NCI-H82 treated with DMSO at 0.1 percent for 48 hours (cell line): Measurements from ENCODE around the gene DOK1.

Experiments
- DNase-seq: peaks from one replicate; lab custom pipeline; 2025; ENCODE audit not compliant: unreplicated experiment; lab: John Stamatoyannopoulos, UW

Gene DOK1

DNA sequence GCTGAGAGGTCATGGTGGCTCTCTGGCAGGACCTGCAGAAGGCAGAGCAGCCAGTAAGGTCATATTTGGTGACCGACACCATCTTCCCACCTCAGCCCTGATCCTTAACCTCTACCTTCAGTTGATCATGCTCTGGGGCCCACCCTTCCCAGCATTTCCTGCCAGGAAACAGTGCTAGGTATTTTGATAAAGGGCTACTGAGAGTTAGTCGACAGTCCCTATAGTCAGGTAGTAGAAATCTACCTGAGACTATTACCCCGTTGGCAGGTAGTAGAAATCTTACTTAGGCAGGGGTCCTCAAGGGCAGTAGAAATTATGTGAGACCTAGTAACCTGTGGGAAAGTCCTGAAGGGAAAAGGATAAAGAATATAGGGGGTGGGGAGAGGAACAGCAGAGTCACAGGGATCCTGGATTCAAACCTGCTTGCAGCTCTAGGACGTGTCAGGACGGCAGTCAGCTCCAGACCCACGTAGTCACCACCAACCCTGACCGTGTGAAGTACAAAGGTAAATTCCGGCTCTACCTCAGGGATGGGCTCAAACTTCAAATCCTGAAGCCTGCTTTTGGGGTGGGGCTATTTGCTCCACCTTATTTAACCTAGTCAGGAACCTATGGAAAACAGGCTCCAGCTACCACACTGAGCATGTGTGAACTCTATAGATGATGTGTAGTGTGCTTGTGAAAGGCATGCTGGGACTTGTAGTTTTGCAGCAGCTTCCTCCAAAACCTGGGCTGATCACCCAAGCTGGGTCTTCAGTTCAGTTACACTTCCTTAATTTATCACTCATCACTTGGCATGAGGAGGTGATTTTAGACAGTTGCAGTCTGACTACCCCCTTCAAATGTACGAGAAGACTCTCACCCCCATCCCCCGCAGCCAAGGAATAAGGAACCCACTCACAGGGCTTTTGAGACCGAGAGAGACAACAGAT, 28.5 kb upstream of the DOK1 start, which contains the start of gene DQX1:
DQX1 (minus strand) TSS at position 515 of the 932 bp plus-strand sequence; CDS start at position 13, 502 bp downstream.
- peak; percentile 18 for DNase-seq

DNA sequence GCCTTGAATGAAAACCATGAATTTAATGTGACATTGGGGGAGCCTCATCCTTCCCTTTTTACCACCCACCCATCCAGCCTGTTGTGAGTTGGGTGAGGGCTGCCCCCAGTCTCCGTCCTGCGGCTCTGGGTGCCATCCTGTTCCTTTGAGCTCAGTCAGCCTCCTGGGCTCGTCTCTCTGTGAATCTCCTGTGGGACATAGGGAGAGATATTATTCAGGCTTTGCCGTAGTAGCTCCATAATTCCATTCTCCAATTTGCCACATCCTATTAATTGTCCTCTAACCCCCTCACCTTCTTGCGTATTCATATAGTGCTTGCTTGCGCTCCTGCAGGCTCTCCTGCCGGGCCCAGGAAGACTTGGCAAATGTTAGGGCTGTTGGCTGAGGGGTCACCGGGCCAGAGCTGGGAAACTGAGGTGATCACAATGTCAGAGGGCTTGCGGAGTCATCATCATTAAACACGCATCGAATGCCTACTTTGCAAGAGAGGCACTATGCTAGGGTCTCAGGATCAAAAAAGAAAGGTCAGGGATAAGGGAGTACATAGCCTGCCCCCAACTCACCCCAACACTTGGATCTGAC, 27.8 kb upstream of the DOK1 start:
- DNase-seq, result no peak

DNA sequence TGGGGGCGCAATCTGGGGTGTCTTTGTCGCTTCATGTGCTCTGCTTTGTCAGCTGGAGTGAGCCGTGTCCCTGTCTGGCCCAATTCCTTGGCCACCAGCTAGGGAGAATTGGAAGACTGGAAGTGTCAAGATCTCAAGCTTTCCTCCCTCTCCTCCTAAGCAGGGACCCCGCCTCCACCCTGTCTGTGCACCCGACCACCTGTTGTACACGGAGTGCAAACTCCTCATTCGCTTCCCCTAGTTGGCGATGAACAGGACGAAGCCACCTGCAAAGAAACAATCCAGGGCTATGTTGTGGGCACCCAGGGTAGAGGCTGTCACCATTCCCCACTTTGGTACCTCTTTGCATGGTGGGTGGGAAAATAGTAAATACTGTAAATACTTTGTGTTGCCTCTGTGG, 26.8 kb upstream of the DOK1 start:
- no peak for DNase-seq

DNA sequence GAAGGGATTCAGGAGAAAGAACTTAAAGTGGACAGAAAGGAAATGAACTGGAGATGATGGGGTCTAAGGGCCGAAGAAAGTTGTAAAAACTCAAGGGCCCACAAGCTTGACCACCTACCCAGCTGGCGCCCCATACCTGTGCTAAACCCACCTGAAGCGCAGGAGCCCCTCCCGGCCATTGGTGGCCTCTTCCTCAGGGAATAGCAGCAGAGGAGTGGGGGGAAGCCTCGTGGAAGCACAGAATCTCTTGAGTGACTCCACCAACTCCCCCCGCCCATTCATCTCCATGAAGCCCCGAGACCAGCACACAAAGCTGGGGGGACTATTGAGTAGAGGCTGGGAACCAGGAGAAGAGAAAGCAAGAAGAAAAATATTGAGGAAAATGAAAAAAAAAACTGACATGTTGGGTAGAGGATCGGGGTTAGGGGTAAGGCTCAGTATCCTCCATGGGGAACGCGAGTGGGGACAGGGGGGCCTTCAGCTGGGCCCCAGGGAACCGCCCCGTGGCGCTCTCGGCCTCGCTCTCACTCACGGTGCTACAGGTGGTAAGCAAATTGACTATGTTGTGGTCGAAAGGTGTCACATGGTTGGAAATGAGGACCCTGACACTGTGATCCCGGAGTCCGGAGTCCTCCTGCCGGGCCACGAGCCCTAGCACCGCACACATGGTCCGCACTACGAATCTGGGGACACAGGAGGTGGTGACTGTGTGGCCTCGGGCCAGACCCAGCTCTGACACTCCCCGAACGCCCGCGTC, 25.7 kb upstream of the DOK1 start:
- no peak for DNase-seq

DNA sequence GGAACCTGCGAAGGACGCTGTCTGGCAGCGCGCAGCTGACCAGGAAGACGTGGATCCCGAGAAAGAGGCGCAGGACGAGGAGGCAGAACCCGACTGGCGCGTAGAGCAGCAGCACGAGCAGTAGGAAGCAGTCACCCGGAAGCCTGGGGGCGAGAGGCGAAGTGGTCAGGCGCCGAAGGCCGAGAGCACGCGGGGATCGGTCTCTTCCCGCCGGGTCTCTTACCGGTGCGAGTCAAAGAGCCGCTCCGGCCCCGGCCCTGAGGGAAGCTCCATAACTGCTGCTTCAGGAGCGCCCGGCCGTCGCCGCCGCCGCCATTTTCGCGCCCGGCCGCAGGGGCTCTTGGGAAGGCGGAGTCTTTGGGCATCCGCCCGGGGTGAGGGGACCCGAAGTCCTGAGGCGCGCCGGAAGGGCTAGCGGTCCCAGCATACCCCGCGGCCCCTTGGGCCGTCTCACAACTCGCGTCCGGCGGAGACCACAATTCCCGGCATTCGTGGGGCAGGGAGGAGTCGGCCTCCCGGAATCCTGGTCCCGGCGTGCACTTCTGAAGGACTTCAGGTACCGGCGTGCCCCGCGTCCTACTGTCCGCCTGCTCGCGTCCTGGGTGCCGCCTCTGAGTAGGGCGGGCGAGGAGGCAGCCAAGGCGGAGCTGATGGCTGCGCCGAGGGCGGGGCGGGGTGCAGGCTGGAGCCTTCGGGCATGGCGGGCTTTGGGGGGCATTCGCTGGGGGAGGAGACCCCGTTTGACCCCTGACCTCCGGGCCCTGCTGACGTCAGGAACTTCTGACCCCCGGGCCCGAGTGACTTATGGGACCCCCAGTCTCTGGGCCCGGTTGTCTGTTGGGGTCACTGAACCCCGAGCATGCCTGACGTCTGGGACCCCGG, 24.9 kb upstream of the DOK1 start, which contains the start of the genes AUP1 and HTRA2:
AUP1 (minus strand) TSS at position 350 of the 882 bp plus-strand sequence; CDS start at position 273, 77 bp downstream.
HTRA2 (plus strand) TSS at position 577 of the 882 bp plus-strand sequence; CDS start at position 651, 74 bp downstream.
- peak; percentile 94 for DNase-seq

DNA sequence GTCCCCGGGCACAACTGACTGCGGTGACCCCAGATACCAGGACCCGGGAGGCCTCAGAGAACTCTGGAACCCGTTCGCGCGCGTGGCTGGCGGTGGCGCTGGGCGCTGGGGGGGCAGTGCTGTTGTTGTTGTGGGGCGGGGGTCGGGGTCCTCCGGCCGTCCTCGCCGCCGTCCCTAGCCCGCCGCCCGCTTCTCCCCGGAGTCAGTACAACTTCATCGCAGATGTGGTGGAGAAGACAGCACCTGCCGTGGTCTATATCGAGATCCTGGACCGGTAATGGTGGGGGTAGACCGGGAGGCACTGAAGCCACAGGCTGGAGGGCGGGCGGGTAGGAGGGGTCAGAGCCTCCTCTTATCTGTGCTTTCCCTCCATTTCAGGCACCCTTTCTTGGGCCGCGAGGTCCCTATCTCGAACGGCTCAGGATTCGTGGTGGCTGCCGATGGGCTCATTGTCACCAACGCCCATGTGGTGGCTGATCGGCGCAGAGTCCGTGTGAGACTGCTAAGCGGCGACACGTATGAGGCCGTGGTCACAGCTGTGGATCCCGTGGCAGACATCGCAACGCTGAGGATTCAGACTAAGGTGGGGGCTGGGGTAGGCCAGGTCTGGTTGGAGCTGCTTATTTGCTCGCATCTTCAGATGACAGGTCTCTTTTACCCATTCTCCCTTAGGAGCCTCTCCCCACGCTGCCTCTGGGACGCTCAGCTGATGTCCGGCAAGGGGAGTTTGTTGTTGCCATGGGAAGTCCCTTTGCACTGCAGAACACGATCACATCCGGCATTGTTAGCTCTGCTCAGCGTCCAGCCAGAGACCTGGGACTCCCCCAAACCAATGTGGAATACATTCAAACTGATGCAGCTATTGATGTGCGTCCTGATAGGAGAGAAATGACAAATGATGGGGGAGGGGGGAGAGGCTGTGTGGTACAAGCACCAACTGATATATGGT, 24.0 kb upstream of the DOK1 start:
- DNase-seq, result no peak

DNA sequence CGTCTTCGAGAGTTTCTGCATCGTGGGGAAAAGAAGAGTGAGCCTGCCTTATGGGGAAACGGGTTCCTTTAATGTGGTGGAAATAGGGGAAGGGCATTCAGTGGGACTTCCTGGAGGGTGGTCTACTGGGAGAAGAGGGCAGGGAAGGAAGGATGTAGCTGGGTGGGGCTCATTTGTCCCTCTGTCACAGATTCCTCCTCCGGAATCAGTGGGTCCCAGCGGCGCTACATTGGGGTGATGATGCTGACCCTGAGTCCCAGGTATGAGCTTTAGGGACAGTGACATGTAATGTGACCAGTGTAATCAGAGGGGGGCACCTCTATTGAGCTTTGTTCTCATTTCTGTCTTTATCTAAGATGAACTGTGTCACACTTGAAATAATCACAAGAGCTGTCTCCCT, 22.9 kb upstream of the DOK1 start:
- no peak for DNase-seq

DNA sequence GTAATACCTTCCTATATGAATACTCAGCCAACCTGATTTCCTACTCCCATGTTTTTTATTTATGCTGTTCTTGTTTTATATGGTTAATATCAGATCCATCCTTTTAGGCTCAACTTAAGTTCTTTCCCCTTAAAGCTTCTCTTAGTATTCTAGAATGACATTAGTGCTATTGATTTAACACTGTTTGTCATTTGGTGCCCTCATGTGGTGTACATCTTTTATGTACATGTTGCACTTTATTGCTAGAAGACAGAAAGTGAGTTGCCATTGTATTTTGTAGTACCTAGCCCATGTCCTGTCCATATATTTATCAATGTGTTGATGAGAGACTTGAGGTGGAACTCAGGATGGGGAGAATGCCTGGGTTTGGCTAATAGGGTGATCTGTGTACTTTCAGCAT, 22.3 kb upstream of the DOK1 start:
- peak; percentile 47 for DNase-seq

DNA sequence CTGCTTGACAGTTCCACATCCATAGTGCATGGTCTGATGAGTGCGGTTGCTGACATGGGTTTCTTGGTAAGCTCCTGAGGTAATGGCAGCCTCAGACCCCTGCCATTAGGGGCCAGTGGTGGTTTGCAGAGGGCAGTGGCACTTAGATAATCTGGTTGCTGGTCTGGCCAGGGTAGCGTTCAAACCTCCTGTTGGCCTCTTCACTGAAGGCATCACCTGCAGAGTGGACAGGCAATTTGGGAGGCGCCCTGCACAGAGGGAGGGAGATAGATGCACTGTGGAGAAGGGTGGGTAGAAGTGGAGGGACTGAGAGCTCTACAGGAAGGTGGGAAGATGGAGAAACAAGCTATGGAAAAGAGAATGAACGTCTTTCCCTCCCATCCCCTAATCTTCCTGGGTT, 21.1 kb upstream of the DOK1 start:
- DNase-seq, result no peak

DNA sequence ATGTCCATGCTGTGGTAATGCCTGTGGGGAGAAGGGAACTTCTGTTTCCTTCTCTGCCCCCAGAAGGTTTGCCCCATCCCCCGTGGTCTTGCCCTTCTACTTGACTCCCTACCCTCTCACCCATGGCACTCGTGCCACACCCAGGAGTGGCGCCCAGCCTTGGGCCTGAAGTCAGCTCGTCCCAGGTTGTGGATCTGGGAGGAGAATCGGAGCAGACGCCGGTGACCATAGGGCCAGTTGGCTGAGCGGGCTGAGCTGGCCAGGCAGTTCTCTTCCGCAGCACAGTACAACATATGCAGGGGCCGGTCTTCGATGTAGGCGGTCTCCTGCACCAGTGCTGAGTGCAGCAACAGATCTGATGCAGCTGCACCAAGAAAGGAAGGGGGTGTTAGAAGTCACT, 20.1 kb upstream of the DOK1 start:
- DNase-seq, result no peak

DNA sequence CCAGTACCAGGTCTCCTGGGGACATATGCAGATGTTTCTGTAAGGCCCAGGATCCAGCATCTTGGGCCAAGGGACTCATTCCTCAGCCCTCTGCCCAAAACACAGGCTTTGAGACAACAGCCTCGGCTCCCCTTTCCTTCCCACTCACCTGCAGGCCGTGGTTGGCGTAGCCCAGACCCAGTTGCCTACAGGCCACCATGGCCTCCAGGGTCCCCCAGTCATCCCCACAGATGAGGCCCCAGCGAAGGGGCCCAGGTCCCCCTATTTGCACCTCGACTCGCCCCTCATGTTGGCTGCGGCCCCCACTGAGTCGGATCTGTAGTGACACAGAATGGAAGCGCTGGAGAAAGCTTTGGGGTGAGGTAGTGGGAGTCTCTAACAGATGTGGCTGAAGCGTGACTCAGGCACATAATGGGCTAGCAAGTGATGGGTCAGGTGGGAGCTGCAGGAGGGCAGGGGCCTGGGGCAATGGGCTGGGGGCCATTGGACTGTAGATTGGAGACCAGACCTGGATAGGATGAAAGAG, 19.0 kb upstream of the DOK1 start:
- DNase-seq, result no peak

DNA sequence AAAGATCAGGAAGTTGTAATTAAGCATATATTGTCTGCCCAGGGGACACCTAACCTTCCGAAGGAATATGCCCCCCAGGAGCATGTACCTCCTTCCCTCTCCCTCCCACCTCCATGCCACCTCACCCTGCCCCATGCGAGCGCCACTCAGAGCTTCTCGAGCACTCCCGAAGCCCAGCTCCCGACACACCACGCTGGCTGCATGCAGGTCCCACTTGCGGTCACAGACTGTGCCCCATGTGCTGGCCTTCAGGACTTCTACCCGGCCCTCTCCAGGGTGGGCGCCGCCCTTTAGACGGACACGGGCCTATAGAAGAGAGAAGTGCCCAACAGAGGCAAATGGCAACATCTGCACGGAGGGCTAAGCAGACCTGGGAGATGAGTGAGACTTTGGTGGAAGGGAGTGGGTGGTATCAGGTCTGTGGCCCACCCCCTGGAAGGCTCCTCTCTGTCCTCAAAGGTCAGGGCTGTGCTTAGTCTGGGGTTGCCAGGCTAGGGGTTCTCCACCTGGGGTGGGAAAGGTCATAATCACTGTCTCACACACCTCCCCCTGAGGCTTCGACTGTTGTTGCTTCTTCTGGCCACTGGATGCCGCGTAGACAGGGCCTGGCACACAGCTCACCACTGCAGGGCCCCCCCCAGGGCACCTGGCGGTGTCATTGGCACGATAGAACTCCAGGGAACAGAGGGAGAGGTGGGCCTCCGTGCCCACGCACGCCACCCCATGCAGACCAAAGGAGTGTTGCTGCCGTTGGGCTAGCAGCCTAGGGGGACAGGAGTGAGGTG, 18.2 kb upstream of the DOK1 start:
- no peak for DNase-seq

DNA sequence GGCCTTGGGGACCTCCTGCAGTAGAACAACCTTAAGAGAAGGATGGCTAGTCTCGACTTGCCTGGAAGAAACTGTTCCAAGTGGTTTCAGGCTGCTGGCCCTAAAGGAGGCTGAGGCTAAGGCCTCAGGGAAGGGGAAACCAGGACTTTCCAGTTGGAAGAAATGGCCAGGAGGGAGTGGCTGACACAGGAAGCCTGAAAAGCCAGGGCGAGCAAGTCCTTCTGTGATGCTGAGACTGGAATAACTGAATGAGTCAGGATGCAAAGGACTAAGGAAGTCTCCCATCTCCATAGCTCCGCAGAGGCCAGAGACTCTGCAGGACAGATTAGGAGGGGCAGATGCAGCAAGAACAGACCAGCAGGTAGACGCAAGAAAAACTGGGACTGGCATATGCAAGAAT, 17.4 kb upstream of the DOK1 start:
- no peak for DNase-seq

DNA sequence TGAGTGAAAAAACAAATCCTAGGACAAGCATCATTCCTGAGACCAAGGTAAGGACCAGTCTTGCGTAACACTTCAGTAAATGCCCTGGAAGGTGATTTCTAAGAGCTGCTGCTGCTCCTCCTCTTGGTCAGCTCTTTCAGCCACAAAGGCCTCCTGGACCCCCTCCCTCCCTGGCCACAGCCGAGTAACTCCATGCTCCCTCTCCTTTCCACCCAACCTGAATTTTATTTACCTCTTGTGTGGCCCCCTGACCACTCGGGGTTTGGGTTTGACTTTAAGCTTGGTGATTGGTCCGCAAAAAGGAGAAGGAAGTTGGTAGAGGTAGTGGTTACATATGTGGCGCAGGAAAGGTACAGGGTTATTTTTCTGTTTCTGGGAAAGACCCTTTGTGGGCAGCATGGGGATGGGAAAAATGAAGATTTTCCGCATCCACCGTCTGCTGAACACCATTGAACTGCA, 15.6 kb upstream of the DOK1 start:
- no peak for DNase-seq

DNA sequence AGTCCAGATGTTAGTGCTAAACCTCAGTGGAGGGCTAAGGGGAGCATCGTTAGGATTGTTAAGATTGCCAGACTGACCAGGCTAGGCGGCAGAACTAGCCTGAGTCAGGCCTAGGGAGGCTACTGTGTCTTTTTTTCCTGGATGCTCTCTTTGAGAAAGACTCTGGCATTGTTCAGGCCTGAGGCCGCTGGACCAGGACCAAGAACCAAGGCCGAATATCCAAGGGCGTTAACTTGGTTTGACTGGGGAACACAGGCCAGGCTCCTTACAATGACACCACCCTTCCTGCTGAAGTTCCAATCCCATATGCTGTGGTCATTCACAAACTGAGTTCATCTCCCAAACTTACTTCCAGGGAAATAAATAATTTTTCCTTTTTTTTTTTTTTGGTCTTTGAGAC, 14.2 kb upstream of the DOK1 start:
- DNase-seq, result no peak

DNA sequence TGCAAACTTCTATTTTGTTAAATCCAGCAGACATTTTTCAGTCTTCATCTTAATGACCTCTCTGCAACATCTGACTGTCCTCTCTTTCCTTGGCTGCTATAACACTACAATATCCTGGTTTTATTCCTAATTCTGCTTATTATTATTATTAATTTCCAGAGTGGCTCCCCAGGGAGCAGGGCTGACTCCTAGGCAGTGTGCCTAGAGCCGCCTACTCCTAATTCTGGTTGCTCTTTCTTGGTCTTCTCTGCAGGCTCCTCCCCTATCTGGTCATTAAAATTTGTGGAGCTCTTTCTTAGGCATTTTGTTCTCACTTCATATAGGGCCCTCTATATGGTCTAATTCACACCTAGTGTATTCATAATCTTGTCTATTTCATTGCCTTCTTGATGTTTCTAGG, 11.5 kb upstream of the DOK1 start:
- no peak for DNase-seq

DNA sequence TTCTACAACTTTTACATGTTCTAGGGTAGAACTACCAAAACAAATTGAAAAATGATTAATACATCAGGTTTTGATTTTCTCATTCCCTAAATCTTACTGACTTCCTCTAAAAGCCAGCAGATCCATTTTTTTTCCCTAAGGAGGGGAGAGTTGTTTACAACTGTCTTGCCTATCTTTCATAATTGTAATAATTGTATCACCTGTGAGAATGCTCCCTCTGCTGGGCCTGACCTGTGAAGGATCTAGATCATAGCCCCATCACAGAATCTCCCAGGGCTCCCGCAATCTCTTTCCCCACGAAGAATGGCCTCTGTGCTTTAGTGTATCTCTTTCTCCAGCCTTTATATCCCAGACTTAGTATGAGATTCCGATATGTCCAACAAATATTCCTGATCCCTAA, 9.9 kb upstream of the DOK1 start:
- no peak for DNase-seq

DNA sequence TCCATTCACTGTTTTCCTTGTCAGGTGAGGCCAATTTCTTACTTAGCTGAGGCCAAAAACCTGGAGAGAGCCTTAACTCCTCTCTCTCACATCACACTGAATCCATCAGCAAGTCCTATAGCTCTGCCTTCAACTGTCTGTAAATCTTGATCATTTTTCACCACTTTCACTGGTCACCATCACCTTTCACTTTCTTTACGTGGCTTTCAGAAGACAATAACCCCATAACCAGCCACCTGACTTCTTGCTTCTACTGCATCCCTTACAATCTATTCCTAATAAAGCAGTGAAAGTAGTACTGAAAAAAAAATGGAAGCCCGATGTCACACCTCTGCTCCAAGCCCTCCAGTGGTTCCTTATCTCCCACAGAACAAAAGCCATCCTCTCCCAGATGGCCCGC, 8.5 kb upstream of the DOK1 start:
- DNase-seq, result no peak
